ENCODE results near the gene GRM5. TPM values are rescaled to one million over a fixed set of nuclear protein-coding genes. Genes with fewer than 3 reads are reported as not detected.

The GRM5 gene
- total and polyA plus RNA-seq, 2 experiments from 2014 or later = not detected

DNA sequence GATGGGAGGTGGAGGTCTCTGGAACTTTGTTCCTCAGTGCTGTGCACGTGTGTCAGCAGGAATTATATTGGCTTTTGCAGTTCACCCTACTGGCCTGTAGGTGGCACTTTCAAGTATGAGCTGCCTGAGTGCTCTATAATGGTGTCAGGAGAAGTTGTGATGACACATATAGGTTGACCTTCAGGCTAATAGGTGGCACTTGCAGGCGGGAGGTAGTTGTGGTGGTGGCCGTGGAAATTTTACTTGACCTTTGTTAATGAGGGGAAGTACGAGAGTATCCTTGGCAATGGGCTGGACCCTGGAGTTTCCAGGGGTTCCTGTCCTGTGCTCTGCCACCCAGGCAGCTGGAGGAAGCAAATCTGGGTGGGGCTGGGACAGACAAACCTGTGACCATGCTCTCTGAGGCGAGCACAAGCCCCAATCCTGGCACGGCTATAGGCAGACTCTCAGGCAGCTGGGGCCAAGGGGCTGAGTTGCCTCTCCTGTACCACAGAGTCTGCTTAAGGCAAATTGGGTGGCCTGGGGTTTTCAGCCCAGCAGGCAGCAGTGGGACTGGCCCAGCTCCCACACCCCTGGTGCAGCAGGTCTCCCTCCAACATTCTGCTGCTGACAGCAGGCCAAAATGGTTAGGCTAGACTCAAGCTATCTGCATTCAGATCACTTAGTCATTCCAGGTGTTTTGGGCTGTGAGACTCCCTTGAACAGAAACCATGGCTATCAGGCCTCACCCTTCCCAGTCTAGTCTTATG is 580.7 kb downstream of the GRM5 start:
- no peaks in the 10 kb centered on the region for H3K79me2 ChIP-seq (ENCODE audit: insufficient read depth)
- TF ChIP-seq EZH2phosphoT487 (IDR thresholded peaks at IDR 0.05; ENCODE audit: insufficient read depth, low read depth) = no peak
- TF ChIP-seq EZH2 (IDR thresholded peaks at IDR 0.05; ENCODE audit: insufficient read depth, poor library complexity, severe bottlenecking) = no peak
- no peak overlapping the region for H3K27ac ChIP-seq
- no peaks in the 10 kb centered on the region for H3K27me3 ChIP-seq (replicated peaks; ENCODE audit: insufficient read depth)
- DNase-seq = peak; percentile 44
- 79 to 84% methylated on average over 6 of the region's 6 CpGs for WGBS, 2 experiments (ENCODE audit: low coverage in 1 of 2, low lambda C conversion rate in 2 of 2, missing lambda C conversion rate in 2 of 2)
- H4K20me1 ChIP-seq (ENCODE audit: insufficient read depth) = no peaks in the 10 kb centered on the region
- in situ Hi-C loops (cut with MboI) = no loop called here
- H3K4me3 ChIP-seq = no peak overlapping the region
- H3K9ac ChIP-seq = no peak overlapping the region
- H3K9me2 ChIP-seq (ENCODE audit: insufficient read depth) = no peaks in the 10 kb centered on the region
- no peak overlapping the region for H2AFZ ChIP-seq
- no peaks in the 10 kb centered on the region for H3K9me3 ChIP-seq (ENCODE audit: low read depth)
- H3F3A ChIP-seq (ENCODE audit: insufficient read depth) = peaks cover 25% of the 10 kb centered on the region
- no peaks in the 10 kb centered on the region for H3K36me3 ChIP-seq (ENCODE audit: low read depth)
- H3K4me1 ChIP-seq (ENCODE audit: insufficient read depth) = peaks cover 33% of the 10 kb centered on the region
- no peak overlapping the region for H3K4me2 ChIP-seq (ENCODE audit: unreplicated experiment)

DNA sequence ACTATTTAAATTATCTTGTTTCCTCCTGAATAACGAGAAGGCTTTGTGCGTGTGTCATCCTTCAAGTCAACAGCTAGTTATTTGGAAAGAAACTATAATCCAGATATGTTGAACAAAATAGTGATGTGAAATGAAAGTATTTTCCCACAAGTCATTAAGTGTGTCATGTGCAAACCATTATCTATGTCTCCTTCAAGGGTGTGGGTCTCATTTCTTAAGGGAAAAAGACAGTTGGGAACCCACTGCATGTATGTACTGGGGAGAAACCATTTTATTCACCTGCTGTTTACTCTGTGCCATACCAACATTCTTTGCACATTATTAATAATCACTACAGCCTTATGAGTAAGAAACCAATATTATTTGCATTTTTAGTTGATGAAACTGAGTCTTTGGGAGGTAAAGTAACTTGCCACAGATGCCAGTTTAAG is 582.9 kb downstream of the GRM5 start:
- no peaks in the 10 kb centered on the region for H4K20me1 ChIP-seq (ENCODE audit: insufficient read depth)
- H3K9me3 ChIP-seq (ENCODE audit: low read depth) = no peaks in the 10 kb centered on the region
- no peak overlapping the region for H2AFZ ChIP-seq
- no peaks in the 10 kb centered on the region for H3K36me3 ChIP-seq (ENCODE audit: low read depth)
- peak overlapping the region; percentile 21 for H3K4me2 ChIP-seq (ENCODE audit: unreplicated experiment)
- H3K27ac ChIP-seq = peak overlapping the region; percentile 9
- no peak overlapping the region for H3K9ac ChIP-seq
- H3K4me1 ChIP-seq (ENCODE audit: insufficient read depth) = peaks cover 42% of the 10 kb centered on the region
- H3F3A ChIP-seq (ENCODE audit: insufficient read depth) = peaks cover 28% of the 10 kb centered on the region
- peak; percentile 54 for DNase-seq
- H3K4me3 ChIP-seq = no peak overlapping the region
- 62 to 70% methylated on average over 2 of the region's 2 CpGs for WGBS, 2 experiments (ENCODE audit: low coverage in 1 of 2, low lambda C conversion rate in 2 of 2, missing lambda C conversion rate in 2 of 2)
- H3K79me2 ChIP-seq (ENCODE audit: insufficient read depth) = no peaks in the 10 kb centered on the region
- in situ Hi-C loops (cut with MboI) = no loop called here
- no peaks in the 10 kb centered on the region for H3K9me2 ChIP-seq (ENCODE audit: insufficient read depth)
- TF ChIP-seq EZH2 (IDR thresholded peaks at IDR 0.05; ENCODE audit: insufficient read depth, poor library complexity, severe bottlenecking) (no peak), EZH2phosphoT487 (IDR thresholded peaks at IDR 0.05; ENCODE audit: insufficient read depth, low read depth) (no peak)
- H3K27me3 ChIP-seq (replicated peaks; ENCODE audit: insufficient read depth) = no peaks in the 10 kb centered on the region

DNA sequence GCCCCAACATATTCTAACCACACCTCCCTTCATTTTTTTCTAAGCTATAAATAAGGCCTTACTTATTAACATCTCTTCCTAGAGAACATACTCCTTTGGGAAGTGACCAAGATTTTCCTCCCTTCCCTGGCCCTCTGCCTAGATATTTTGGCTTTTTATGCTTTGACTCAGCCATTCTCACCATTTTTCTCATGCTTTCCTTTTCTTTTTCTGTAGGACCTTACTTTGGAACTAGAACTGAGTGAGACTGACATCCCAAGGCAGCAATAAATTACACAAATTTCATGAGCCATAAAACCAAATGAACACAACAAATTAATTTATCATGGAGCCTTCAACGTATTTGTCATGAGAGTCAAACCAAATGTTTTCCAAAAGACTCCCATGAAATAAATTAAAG is 585.6 kb downstream of the GRM5 start:
- TF ChIP-seq EZH2 (IDR thresholded peaks at IDR 0.05; ENCODE audit: insufficient read depth, poor library complexity, severe bottlenecking) (no peak), EZH2phosphoT487 (IDR thresholded peaks at IDR 0.05; ENCODE audit: insufficient read depth, low read depth) (no peak)
- H3K79me2 ChIP-seq (ENCODE audit: insufficient read depth) = no peaks in the 10 kb centered on the region
- no peaks in the 10 kb centered on the region for H4K20me1 ChIP-seq (ENCODE audit: insufficient read depth)
- peak overlapping the region; percentile 15 for H3K4me2 ChIP-seq (ENCODE audit: unreplicated experiment)
- no peaks in the 10 kb centered on the region for H3K9me3 ChIP-seq (ENCODE audit: low read depth)
- no peaks in the 10 kb centered on the region for H3K36me3 ChIP-seq (ENCODE audit: low read depth)
- DNase-seq = peak; percentile 88
- H3K27me3 ChIP-seq (replicated peaks; ENCODE audit: insufficient read depth) = no peaks in the 10 kb centered on the region
- H3K9ac ChIP-seq = no peak overlapping the region; the same call in 1 of the 2 replicates
- H3K4me1 ChIP-seq (ENCODE audit: insufficient read depth) = peaks cover 59% of the 10 kb centered on the region
- H3F3A ChIP-seq (ENCODE audit: insufficient read depth) = peaks cover 42% of the 10 kb centered on the region
- in situ Hi-C loops (cut with MboI) = no loop called here
- peak overlapping the region; percentile 65 for H3K27ac ChIP-seq
- no peak overlapping the region for H2AFZ ChIP-seq
- H3K4me3 ChIP-seq = 0 out of 2 replicates have a peak overlapping the region, but pooled peaks have one; percentile 2
- no peaks in the 10 kb centered on the region for H3K9me2 ChIP-seq (ENCODE audit: insufficient read depth)
- WGBS, 2 experiments (ENCODE audit: low coverage in 1 of 2, low lambda C conversion rate in 2 of 2, missing lambda C conversion rate in 2 of 2) = 0 to 14% methylated on average over 1 of the region's 1 CpG

DNA sequence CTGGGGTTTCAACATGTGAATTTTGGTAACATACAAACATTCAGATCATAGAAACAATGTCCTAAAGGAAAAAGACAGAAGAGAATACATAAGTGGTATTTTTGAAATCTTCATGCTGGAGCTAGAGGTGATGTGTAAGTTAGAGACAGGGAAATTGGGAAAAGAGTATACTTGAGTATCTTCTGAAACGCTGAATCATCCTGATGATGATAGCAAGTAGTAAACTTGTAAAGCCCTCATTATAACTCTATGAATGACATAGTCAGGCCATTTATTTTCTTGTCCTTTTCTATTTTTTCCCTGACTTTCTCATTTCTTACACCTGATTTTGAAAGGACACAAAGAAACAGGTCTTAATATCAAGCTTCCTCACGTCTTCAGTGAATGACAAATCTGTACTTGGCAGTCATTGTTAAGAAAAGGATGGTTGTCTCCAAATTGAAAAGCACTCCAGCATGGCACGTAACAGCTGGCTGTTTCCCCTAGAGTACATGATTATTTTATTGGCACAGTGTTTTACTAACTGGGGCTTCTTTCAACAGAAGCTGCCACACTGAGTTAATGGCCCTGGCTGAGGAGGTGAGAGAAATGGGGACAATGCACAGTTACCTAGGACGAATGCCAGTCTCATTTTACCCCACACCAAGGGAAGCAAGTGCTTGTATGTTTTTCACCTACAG is 587.5 kb downstream of the GRM5 start:
- H3K27ac ChIP-seq = no peak overlapping the region
- no peaks in the 10 kb centered on the region for H3K36me3 ChIP-seq (ENCODE audit: low read depth)
- H3K79me2 ChIP-seq (ENCODE audit: insufficient read depth) = no peaks in the 10 kb centered on the region
- no peaks in the 10 kb centered on the region for H3K27me3 ChIP-seq (replicated peaks; ENCODE audit: insufficient read depth)
- H3K9me2 ChIP-seq (ENCODE audit: insufficient read depth) = no peaks in the 10 kb centered on the region
- no peaks in the 10 kb centered on the region for H4K20me1 ChIP-seq (ENCODE audit: insufficient read depth)
- H2AFZ ChIP-seq = no peak overlapping the region
- peaks cover 53% of the 10 kb centered on the region for H3K4me1 ChIP-seq (ENCODE audit: insufficient read depth)
- TF ChIP-seq EZH2phosphoT487 (IDR thresholded peaks at IDR 0.05; ENCODE audit: insufficient read depth, low read depth) (no peak), EZH2 (IDR thresholded peaks at IDR 0.05; ENCODE audit: insufficient read depth, poor library complexity, severe bottlenecking) (no peak)
- 80 to 81% methylated on average over 4 of the region's 4 CpGs for WGBS, 2 experiments (ENCODE audit: low coverage in 1 of 2, low lambda C conversion rate in 2 of 2, missing lambda C conversion rate in 2 of 2)
- no peak overlapping the region for H3K4me2 ChIP-seq (ENCODE audit: unreplicated experiment)
- no peaks in the 10 kb centered on the region for H3K9me3 ChIP-seq (ENCODE audit: low read depth)
- H3K9ac ChIP-seq = no peak overlapping the region
- in situ Hi-C loops (cut with MboI) = no loop called here
- peak; percentile 33 for DNase-seq
- no peak overlapping the region for H3K4me3 ChIP-seq
- peaks cover 37% of the 10 kb centered on the region for H3F3A ChIP-seq (ENCODE audit: insufficient read depth)

Measured in GM23248 (cell line).